H1 (cell line): Measurements from ENCODE around the gene POLL. TPM values are rescaled to one million over a fixed set of nuclear protein-coding genes. Genes with fewer than 3 reads are reported as not detected.

ENCODE experiments used
- CTCF ChIA-PET: fragments of 300-600 bp; sonication (Branson Sonifier 250); formaldehyde crosslinking; loops from one replicate; lab custom pipeline; 2021; ENCODE audit not compliant: partially characterized antibody; lab: Charles Lee
- POLR2A ChIA-PET: fragments of 300-600 bp; sonication (Branson Sonifier 250); formaldehyde crosslinking; loops from one replicate; lab custom pipeline; 2021; ENCODE audit warnings: inconsistent platforms; ENCODE audit not compliant: partially characterized antibody; lab: Charles Lee
- DNase-seq, 2 experiments: peaks; one replicate each; pipeline versions ENCODE4 v3.0.0 to v3.0.0-alpha.2; 2010 to 2022; ENCODE audit warnings: low spot score in 2 of 2, low read depth in 1 of 2, mixed read lengths in 1 of 2
- FAIRE-seq: peaks from 2 replicates; lab custom pipeline; 2011; peaks lifted over from hg19 to GRCh38; lab: Jason Lieb, UNC
- H2AFZ ChIP-seq: 2 replicates; pipeline ENCODE4 v1.8.1; 2012; ENCODE audit warnings: low read length, inconsistent platforms
- H2AK5ac ChIP-seq: 2 replicates; pipeline ENCODE4 v1.6.1; 2013; ENCODE audit warnings: low read depth, low read length
- H2BK120ac ChIP-seq: replicated peaks from 2 replicates; pipeline ENCODE3; 2013; ENCODE audit warnings: low read depth, low read length, inconsistent platforms
- H2BK12ac ChIP-seq: 2 replicates; pipeline ENCODE4 v1.6.1; 2013; ENCODE audit warnings: low read depth, low read length
- H2BK15ac ChIP-seq: 2 replicates; pipeline ENCODE4 v1.6.1; 2013; ENCODE audit warnings: low read length
- H2BK20ac ChIP-seq: 2 replicates; pipeline ENCODE4 v1.6.1; 2013; ENCODE audit warnings: low read length
- H2BK5ac ChIP-seq: 2 replicates; pipeline ENCODE4 v1.6.1; 2013; ENCODE audit warnings: low read depth, low read length
- H3K14ac ChIP-seq: 2 replicates; pipeline ENCODE4 v1.6.1; 2013; ENCODE audit warnings: inconsistent platforms; ENCODE audit not compliant: insufficient read length
- H3K18ac ChIP-seq: 2 replicates; pipeline ENCODE4 v1.6.1; 2013; ENCODE audit warnings: low read length; ENCODE audit errors: extremely low read depth
- H3K23ac ChIP-seq: 2 replicates; pipeline ENCODE4 v1.6.1; 2013; ENCODE audit warnings: inconsistent platforms; ENCODE audit not compliant: insufficient read length
- H3K23me2 ChIP-seq: 2 replicates; pipeline ENCODE4 v1.6.1; 2013; ENCODE audit warnings: low read depth, low read length
- H3K27ac ChIP-seq: 2 replicates; pipeline ENCODE4 v1.6.1; 2011; ENCODE audit warnings: low read depth, low read length, inconsistent platforms
- H3K27me3 ChIP-seq, 4 experiments: replicated peaks in 1 of 4; 1 replicate in 1 of 4; 2 replicates in 3 of 4; pipeline versions ENCODE4 v1.6.1 to v1.8.1; 2011 to 2013; ENCODE audit warnings: low read length in 3 of 4, mild to moderate bottlenecking in 3 of 4, inconsistent platforms in 2 of 4, mixed read lengths in 2 of 4, moderate library complexity in 1 of 4; ENCODE audit not compliant: control insufficient read depth in 3 of 4, insufficient read depth in 3 of 4; ENCODE audit errors: extremely low read depth in 1 of 4
- H3K36me3 ChIP-seq, 4 experiments: 2 replicates each; pipeline versions ENCODE4 v1.6.1 to v1.8.1; 2011 to 2013; ENCODE audit warnings: mild to moderate bottlenecking in 4 of 4, low read length in 3 of 4, moderate library complexity in 2 of 4, control low read depth in 1 of 4, inconsistent platforms in 1 of 4; ENCODE audit not compliant: insufficient read depth in 4 of 4, control insufficient read depth in 2 of 4
- H3K4ac ChIP-seq: replicated peaks from 2 replicates; pipeline ENCODE3; 2013; ENCODE audit warnings: low read length, low read depth, mixed read lengths, inconsistent platforms; ENCODE audit not compliant: insufficient read length
- H3K4me1 ChIP-seq, 4 experiments: replicated peaks in 1 of 4; 1 replicate in 1 of 4; 2 replicates in 3 of 4; pipeline versions ENCODE4 v1.6.1 to v1.8.1; 2011 to 2013; ENCODE audit warnings: low read length in 3 of 4, inconsistent platforms in 2 of 4, mixed read lengths in 1 of 4; ENCODE audit not compliant: insufficient read depth in 4 of 4, control insufficient read depth in 3 of 4
- H3K4me2 ChIP-seq, 2 experiments: 2 replicates each; pipeline versions ENCODE4 v1.6.1 to v1.8.1; 2011 to 2013; ENCODE audit warnings: low read depth in 2 of 2, low read length in 2 of 2, control low read depth in 1 of 2, inconsistent platforms in 1 of 2, mild to moderate bottlenecking in 1 of 2; ENCODE audit not compliant: insufficient read depth in 1 of 2
- H3K4me3 ChIP-seq, 4 experiments: fragments of 200-600, 300-600 bp in 1 of 4; sonication (generic), shearing (Covaris generic), sonication (Bioruptor Twin) in 1 of 4; 2 replicates each; pipeline versions ENCODE4 v1.5.1 to v1.8.1; 2011 to 2016; ENCODE audit warnings: low read length in 4 of 4, low read depth in 3 of 4, control low read depth in 2 of 4, inconsistent platforms in 2 of 4, mild to moderate bottlenecking in 2 of 4, mixed read lengths in 1 of 4, moderate library complexity in 1 of 4; ENCODE audit not compliant: insufficient read depth in 2 of 4; ENCODE audit errors: extremely low read depth in 1 of 4
- H3K56ac ChIP-seq: replicated peaks from 2 replicates; pipeline ENCODE3; 2013; ENCODE audit warnings: low read depth, mild to moderate bottlenecking, mixed read lengths, low read length, inconsistent platforms; ENCODE audit not compliant: insufficient read length
- H3K79me1 ChIP-seq: 2 replicates; pipeline ENCODE4 v1.6.1; 2013; ENCODE audit warnings: low read depth, low read length, control low read depth
- H3K79me2 ChIP-seq, 2 experiments: 2 replicates each; pipeline versions ENCODE4 v1.6.1 to v1.8.1; 2012 to 2013; ENCODE audit warnings: low read length in 2 of 2, mild to moderate bottlenecking in 2 of 2, inconsistent platforms in 1 of 2; ENCODE audit not compliant: insufficient read depth in 2 of 2, control insufficient read depth in 1 of 2
- H3K9ac ChIP-seq, 4 experiments: replicated peaks in 1 of 4; 1 replicate in 1 of 4; 2 replicates in 3 of 4; pipeline versions ENCODE4 v1.6.1 to v1.8.1; 2011 to 2013; ENCODE audit warnings: low read depth in 3 of 4, low read length in 3 of 4, control low read depth in 2 of 4, mild to moderate bottlenecking in 2 of 4, moderate library complexity in 2 of 4, inconsistent platforms in 1 of 4; ENCODE audit errors: extremely low read depth in 1 of 4
- H3K9me3 ChIP-seq, 2 experiments: 2 replicates each; pipeline versions ENCODE4 v1.6.1 to v1.8.1; 2012 to 2013; ENCODE audit warnings: mild to moderate bottlenecking in 2 of 2, moderate library complexity in 2 of 2, control low read depth in 1 of 2, inconsistent platforms in 1 of 2, low read depth in 1 of 2, low read length in 1 of 2, mixed read lengths in 1 of 2; ENCODE audit not compliant: insufficient read depth in 2 of 2
- H4K20me1 ChIP-seq, 2 experiments: replicated peaks in 1 of 2; 2 replicates each; pipeline versions ENCODE3 to v1.8.1; 2011 to 2013; ENCODE audit warnings: inconsistent platforms in 2 of 2, low read length in 2 of 2, mild to moderate bottlenecking in 1 of 2; ENCODE audit not compliant: insufficient read depth in 2 of 2, control insufficient read depth in 1 of 2
- H4K5ac ChIP-seq: 2 replicates; pipeline ENCODE4 v1.6.1; 2013; ENCODE audit warnings: low read length, low read depth, mixed read lengths, inconsistent platforms; ENCODE audit not compliant: insufficient read length
- H4K8ac ChIP-seq: 2 replicates; pipeline ENCODE4 v1.8.0; 2013; ENCODE audit warnings: mild to moderate bottlenecking, moderate library complexity, low read length, inconsistent platforms; ENCODE audit not compliant: insufficient read depth; ENCODE audit errors: extremely low read depth
- H4K91ac ChIP-seq: replicated peaks from 2 replicates; pipeline ENCODE3; 2013; ENCODE audit warnings: low read length, mixed read lengths, inconsistent platforms; ENCODE audit not compliant: insufficient read length
- CHD1 ChIP-seq: IDR thresholded peaks from 2 replicates; pipeline ENCODE4 v1.6.1; 2012; ENCODE audit warnings: low read depth, low read length, improper control_type of control experiment
- GABPA ChIP-seq: IDR thresholded peaks from 2 replicates; pipeline ENCODE4 v1.6.1; 2011; ENCODE audit warnings: mild to moderate bottlenecking, low read length, moderate library complexity, borderline replicate concordance; ENCODE audit not compliant: insufficient read depth
- HDAC2 ChIP-seq, 2 experiments: fragments of 300-600 bp in 1 of 2; sonication (generic) in 1 of 2; IDR thresholded peaks; 2 replicates each; pipeline ENCODE4 v1.6.1; 2011 to 2012; ENCODE audit warnings: low read depth in 2 of 2, low read length in 2 of 2, mild to moderate bottlenecking in 2 of 2, moderate library complexity in 2 of 2, borderline replicate concordance in 1 of 2, inconsistent platforms in 1 of 2
- MAFK ChIP-seq: IDR thresholded peaks from 2 replicates; pipeline ENCODE4 v1.6.1; 2012; ENCODE audit warnings: low read depth, mild to moderate bottlenecking, improper control_type of control experiment, low read length
- POU5F1 ChIP-seq: IDR thresholded peaks from 2 replicates; pipeline ENCODE4 v1.6.1; 2011; ENCODE audit warnings: low read depth, mild to moderate bottlenecking, low read length, moderate library complexity
- SRF ChIP-seq: IDR thresholded peaks from 2 replicates; pipeline ENCODE4 v1.6.1; 2011; ENCODE audit warnings: mild to moderate bottlenecking, low read depth, low read length, moderate library complexity
- WGBS, 2 experiments: shearing (Covaris generic) in 1 of 2; methylation state at CpG; one replicate each; pipeline versions ENCODE4 v1.1.6 to v1.1.7; 2013 to 2015; ENCODE audit warnings: low lambda C conversion rate in 2 of 2, mixed read lengths in 2 of 2, inconsistent platforms in 1 of 2, low coverage in 1 of 2, missing lambda C conversion rate in 1 of 2; ENCODE audit not compliant: insufficient replicate concordance in 2 of 2, insufficient coverage in 1 of 2, insufficient read length in 1 of 2; ENCODE audit errors: extremely low coverage in 1 of 2, missing lambda C conversion rate in 1 of 2; 5-methylcytosine and 5-hydroxymethylcytosine counted together
- polyA plus RNA-seq, 7 experiments: library from polyadenylated mRNA; depleted of rRNA in 3 of 7; stranded (reverse) in 5 of 7; unstranded in 2 of 7; fragments of >200 nt in 5 of 7; fragments of 200-250 nt in 2 of 7; gene quantifications; 1 replicate in 5 of 7; 2 replicates in 1 of 7; 4 replicates in 1 of 7; pipeline versions ENCODE4 v1.2.1 to v1.2.3, GENCODE V29; 2011 to 2013; ENCODE audit warnings: missing spikeins in 2 of 7, mixed read lengths in 2 of 7
- total RNA-seq: library from RNA; stranded (reverse); fragmentation: NEBNext Ultra II Directional; extraction: Animal tissue kit (Norgen Biotek cat#: 25700); gene quantifications from 2 replicates; pipeline ENCODE4 v1.2.1, GENCODE V29; 2021
- TF ChIP-seq, protein P1 (sequence below): IDR thresholded peaks from 2 replicates; pipeline ENCODE4 v1.6.1; 2012; ENCODE audit warnings: low read length, inconsistent platforms

The POLL gene
- total and polyA plus RNA-seq, 2 of the 8 experiments (the other 6 are each of a cell fraction or from before 2014, with no cell fraction given) = 26.1 to 45.9 TPM

DNA sequence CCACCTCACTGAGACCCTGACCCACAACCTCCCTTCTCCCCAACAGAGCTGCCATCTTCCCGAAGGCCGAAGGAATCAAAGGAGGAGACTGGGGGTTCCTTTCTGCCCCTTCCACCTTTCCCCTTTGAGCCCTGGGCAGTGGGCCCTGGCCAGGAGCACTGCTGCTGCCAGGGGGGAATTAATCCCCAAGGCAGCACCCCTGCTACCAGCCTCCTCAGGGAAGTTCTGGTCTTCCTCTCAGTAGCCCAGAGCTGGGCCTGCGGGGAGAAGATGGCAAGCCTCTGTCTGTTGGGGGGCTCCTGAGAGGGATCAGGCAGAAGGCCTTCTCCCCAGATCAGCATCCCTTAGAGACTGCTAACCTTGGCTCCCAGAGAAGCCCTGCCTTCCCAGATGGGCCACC, 25.6 kb upstream of the POLL start:
- no peak for FAIRE-seq
- Histone ChIP-seq H3K79me2 (no peaks in the 10 kb centered on the region), H2AFZ (no peak overlapping the region), H3K18ac (no peak overlapping the region; the same call in 1 of the 2 replicates), H3K79me1 (no peaks in the 10 kb centered on the region; the same call in 1 of the 2 replicates), H3K23me2 (no peaks in the 10 kb centered on the region), H2BK120ac (no peak overlapping the region), H2BK12ac (peak overlapping the region; percentile 27; the same call in 1 of the 2 replicates), H3K23ac (no peak overlapping the region), H4K91ac (no peak overlapping the region), H3K56ac (no peak overlapping the region), H4K5ac (no peak overlapping the region), H2BK20ac (no peak overlapping the region; the same call in 1 of the 2 replicates), H3K9ac (no peak overlapping the region), H3K4me2 (no peak overlapping the region), H3K36me3 (peaks cover 0 to 13% (median 3%) of the 10 kb centered on the region in 4 experiments; a peak in 4 of 8 replicates), H2BK5ac (no peak overlapping the region), H3K4ac (no peak overlapping the region), H3K14ac (no peak overlapping the region), H3K4me3 (no peak overlapping the region), H3K9me3 (no peaks in the 10 kb centered on the region), H2AK5ac (no peak overlapping the region), H3K27me3 (no peaks in the 10 kb centered on the region), H3K4me1 (peaks cover 5 to 17% (median 13%) of the 10 kb centered on the region in 4 experiments), H2BK15ac (0 out of 2 replicates have a peak overlapping the region, but pooled peaks have one; percentile 29)
- WGBS, 2 experiments = 90% methylated on average over 3 of the region's 3 CpGs; no CpG with 5 or more reads in 1 of the 2 experiments
- ChIA-PET CTCF (interaction anchor here (0.7 to 10.9 kb wide), 7 partner anchors 10 to 459 kb away, joined by 3 to 131 read pairs (median 4); no protein-coding TSS in a partner anchor), POLR2A (interaction anchor here (0.8 to 3.0 kb wide), 3 partner anchors 9 to 26 kb away, joined by 3 to 8 read pairs (median 3); no protein-coding TSS in a partner anchor)
- TF ChIP-seq HDAC2 (IDR thresholded peaks at IDR 0.05; ENCODE audit: borderline replicate concordance in 1 of 2, low read depth in 2 of 2, low read length in 2 of 2) (no peak), POU5F1 (no peak), SRF (no peak), MAFK (no peak), CHD1 (no peak), GABPA (no peak)
- TF ChIP-seq, protein P1, sequence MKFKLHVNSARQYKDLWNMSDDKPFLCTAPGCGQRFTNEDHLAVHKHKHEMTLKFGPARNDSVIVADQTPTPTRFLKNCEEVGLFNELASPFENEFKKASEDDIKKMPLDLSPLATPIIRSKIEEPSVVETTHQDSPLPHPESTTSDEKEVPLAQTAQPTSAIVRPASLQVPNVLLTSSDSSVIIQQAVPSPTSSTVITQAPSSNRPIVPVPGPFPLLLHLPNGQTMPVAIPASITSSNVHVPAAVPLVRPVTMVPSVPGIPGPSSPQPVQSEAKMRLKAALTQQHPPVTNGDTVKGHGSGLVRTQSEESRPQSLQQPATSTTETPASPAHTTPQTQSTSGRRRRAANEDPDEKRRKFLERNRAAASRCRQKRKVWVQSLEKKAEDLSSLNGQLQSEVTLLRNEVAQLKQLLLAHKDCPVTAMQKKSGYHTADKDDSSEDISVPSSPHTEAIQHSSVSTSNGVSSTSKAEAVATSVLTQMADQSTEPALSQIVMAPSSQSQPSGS = no peak
- TF ChIP-seq, all 59 proteins: peak for 0
- H4K8ac ChIP-seq = no peak overlapping the region
- H4K20me1 ChIP-seq = peaks cover 0 to 1% of the 10 kb centered on the region in 2 experiments
- DNase-seq = no peak
- peak overlapping the region; percentile 29; the same call in 1 of the 2 replicates for H3K27ac ChIP-seq
